Muscle layer of colon (tissue), 2 donors: ENCODE data around the gene DRP2.

Source experiments
- H3K27ac ChIP-seq: one replicate; pipeline ENCODE4 v1.7.0; 2013; ENCODE audit warnings: low read depth, mild to moderate bottlenecking, low read length, moderate library complexity
- H3K27me3 ChIP-seq, 2 donors: one replicate each; pipeline ENCODE4 v1.7.0; 2013; ENCODE audit warnings: low read length in 2 of 2, mild to moderate bottlenecking in 2 of 2; ENCODE audit not compliant: insufficient read depth in 2 of 2, control insufficient read depth in 1 of 2
- H3K36me3 ChIP-seq: one replicate; pipeline ENCODE4 v1.7.0; 2013; ENCODE audit warnings: mild to moderate bottlenecking, low read length; ENCODE audit not compliant: insufficient read depth
- H3K4me1 ChIP-seq: one replicate; pipeline ENCODE4 v1.7.0; 2013; ENCODE audit warnings: mild to moderate bottlenecking, low read length; ENCODE audit not compliant: insufficient read depth
- H3K4me3 ChIP-seq, 2 donors: one replicate each; pipeline ENCODE4 v1.7.0; 2013; ENCODE audit warnings: low read length in 2 of 2, low read depth in 1 of 2, mild to moderate bottlenecking in 1 of 2, moderate library complexity in 1 of 2
- H3K9ac ChIP-seq: one replicate; pipeline ENCODE4 v1.7.0; 2013; ENCODE audit warnings: low read length
- H3K9me3 ChIP-seq: one replicate; pipeline ENCODE4 v1.7.0; 2013; ENCODE audit warnings: mild to moderate bottlenecking, low read length
- donor health status: abdominal sarcoma.
- donor health status: Adenocarcinoma of cecum.

Gene DRP2

DNA sequence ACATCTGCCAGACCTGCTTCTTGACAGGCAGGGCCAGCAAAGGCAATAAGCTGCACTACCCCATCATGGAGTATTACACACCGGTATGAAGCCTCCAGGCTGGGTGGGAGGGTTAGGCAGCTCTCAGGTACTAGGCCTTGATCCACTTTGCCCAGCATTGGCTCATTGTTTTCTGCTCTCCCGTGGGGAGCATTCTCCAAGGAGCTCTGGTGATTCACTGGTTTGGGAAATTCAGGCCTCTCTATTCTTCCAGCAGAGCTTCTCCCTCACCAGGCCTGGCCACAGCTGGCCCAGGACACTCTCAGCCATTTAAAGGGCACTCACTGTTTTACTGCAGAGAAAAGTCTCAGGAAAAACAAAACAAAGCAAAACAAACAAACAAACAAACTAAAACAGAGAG is 33.0 kb downstream of the DRP2 start:
- H3K36me3 ChIP-seq = no peaks in the 10 kb centered on the region
- H3K4me3 ChIP-seq = no peak overlapping the region
- no peak overlapping the region for H3K27ac ChIP-seq
- no peaks in the 10 kb centered on the region for H3K27me3 ChIP-seq
- no peaks in the 10 kb centered on the region for H3K9me3 ChIP-seq
- no peaks in the 10 kb centered on the region for H3K4me1 ChIP-seq
- H3K9ac ChIP-seq = no peak overlapping the region

DNA sequence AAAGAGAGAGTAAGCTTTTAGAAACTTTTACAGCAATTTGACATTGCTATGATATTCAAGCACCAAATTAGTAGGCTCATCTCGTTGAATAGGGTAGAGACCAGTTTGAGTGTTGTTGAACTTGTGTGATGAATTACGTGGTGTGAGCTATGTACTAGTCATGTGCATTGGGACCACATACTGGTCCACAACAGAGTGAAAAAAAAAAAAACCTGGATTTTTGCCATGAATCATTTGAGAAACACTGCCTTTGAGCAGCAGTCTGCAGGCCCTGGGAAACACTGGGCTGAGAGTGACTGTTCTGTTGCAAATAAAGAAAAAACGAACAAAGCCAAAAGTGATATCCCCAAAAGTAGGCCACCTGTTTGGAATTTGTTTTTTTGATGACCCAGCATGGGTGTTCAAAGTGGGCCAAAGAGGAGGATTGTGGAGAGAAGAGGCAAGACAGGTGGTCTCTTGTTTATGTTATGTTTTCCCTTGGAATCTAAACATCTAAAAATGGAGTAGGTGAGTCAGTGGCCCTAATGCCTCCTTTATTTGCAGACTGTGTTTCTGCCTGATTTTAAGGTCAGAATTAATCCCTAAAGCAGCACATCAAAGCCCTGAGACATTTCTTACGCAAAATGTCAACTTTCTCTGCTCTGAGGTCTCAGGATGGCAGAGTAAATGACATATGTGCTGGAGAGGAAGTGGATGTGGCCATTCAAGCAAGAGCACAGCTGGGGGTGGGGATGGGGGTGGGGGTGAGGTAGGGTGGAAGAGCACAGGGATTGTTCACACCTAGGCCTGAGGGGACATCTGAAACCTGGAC is 38.1 kb downstream of the DRP2 start:
- no peak overlapping the region for H3K27ac ChIP-seq
- no peak overlapping the region for H3K9ac ChIP-seq
- no peaks in the 10 kb centered on the region for H3K27me3 ChIP-seq
- H3K9me3 ChIP-seq = no peaks in the 10 kb centered on the region
- H3K36me3 ChIP-seq = no peaks in the 10 kb centered on the region
- H3K4me3 ChIP-seq = no peak overlapping the region
- H3K4me1 ChIP-seq = no peaks in the 10 kb centered on the region

DNA sequence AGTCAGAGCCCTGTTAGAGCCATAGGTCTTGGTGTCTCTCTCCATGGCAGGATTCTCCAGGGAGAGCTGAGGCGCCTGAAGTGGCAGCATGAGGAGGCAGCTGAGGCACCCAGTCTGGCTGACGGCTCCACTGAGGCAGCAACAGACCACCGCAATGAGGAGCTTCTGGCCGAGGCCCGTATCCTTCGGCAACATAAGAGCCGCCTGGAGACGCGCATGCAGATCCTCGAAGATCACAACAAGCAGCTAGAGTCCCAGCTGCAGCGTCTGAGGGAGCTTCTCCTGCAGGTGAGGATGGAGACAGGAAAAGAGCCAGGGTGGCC is 38.6 kb downstream of the DRP2 start:
- Histone ChIP-seq H3K9ac (no peak overlapping the region), H3K9me3 (no peaks in the 10 kb centered on the region), H3K27me3 (no peaks in the 10 kb centered on the region), H3K36me3 (no peaks in the 10 kb centered on the region), H3K4me1 (no peaks in the 10 kb centered on the region), H3K27ac (no peak overlapping the region), H3K4me3 (no peak overlapping the region)

DNA sequence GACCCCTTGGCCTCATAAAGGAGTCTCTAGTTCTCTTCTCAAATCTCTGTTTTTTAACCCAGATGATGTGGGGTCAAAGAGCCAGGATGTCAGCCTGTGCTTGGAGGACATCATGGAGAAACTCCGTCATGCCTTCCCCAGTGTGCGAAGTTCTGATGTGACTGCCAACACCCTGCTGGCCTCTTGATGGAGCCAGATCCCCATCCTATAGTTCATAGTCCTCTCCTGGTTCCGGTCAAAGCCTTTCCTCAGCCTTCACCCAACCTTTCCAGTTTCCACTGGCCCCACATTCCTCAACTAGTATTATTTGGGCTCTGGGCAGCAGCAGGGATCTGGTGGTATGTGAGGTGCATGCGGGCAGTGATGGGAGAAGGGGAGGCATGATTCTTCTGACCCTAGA is 40.8 kb downstream of the DRP2 start:
- Histone ChIP-seq H3K4me1 (no peaks in the 10 kb centered on the region), H3K9ac (no peak overlapping the region), H3K36me3 (no peaks in the 10 kb centered on the region), H3K9me3 (no peaks in the 10 kb centered on the region), H3K4me3 (no peak overlapping the region), H3K27ac (no peak overlapping the region), H3K27me3 (no peaks in the 10 kb centered on the region)

DNA sequence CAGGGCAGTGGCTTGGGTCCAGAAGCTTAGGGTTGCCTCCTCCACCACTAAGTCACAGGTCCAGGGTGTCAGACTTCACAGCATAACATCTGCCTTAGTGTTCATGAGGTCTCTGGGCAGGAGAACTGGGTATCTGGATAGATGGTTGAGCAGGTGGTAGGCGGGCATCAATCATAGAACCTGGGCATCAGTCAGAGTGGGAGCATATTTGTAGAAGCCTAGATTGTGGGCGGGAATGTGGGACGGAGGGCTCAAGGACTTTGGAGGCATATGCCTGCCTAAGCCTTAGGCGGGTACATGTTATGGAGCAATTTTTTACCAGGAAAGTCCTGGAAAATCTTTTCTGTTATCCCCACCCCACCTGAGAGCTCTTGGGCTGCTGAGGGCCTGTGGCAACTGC is 43.0 kb downstream of the DRP2 start:
- Histone ChIP-seq H3K27me3 (no peaks in the 10 kb centered on the region), H3K4me3 (no peak overlapping the region), H3K9me3 (no peaks in the 10 kb centered on the region), H3K9ac (no peak overlapping the region), H3K36me3 (no peaks in the 10 kb centered on the region), H3K4me1 (no peaks in the 10 kb centered on the region), H3K27ac (no peak overlapping the region)

DNA sequence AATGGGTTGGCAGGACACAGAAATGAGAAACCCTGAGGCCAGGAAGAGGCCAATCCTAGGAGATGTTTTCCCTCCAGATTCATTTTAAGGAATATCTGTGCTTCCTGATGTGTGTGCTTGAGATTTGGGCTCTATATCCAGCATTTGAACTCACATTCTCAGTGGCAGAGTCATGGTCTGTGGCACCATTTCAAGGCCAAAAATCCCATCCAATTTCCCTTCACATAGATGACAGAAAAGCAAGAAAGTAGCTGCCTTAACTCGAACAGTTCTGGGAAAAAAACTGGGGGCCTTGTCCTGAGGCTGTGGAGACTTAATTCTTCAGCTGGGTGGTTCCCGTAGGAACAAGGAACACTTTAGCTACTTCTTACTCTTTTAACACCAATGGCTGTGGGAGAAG is 44.2 kb downstream of the DRP2 start:
- Histone ChIP-seq H3K27me3 (no peaks in the 10 kb centered on the region), H3K36me3 (no peaks in the 10 kb centered on the region), H3K4me3 (no peak overlapping the region), H3K9me3 (no peaks in the 10 kb centered on the region), H3K27ac (no peak overlapping the region), H3K9ac (no peak overlapping the region), H3K4me1 (no peaks in the 10 kb centered on the region)

DNA sequence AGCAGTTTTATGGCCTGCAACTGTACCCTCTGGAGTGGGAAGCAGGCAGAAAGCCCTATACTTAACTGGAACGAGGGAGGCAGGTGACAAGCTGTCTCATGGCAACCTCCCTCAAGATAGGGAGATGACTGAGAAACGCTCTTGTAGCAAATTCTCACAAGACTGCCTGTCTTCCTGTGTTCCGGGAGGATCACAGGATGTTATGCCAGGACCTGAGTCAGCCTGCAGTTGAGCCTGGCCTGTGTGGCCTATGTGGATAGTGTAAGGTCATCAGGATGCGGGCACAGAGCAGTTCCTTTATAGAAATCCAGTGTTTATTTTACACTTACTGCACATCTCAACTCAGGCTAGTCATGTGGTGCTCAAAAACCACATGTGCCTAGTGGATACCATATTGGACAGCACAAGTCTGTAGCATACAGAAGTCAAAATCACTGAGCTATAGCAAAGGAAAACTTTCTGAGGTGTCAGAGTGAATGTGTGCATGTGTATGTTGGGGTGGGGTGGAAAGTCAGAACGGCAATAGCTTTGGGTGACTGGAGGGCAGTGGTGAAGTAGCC is 46.4 kb downstream of the DRP2 start:
- no peak overlapping the region for H3K27ac ChIP-seq
- H3K9me3 ChIP-seq = no peaks in the 10 kb centered on the region
- no peaks in the 10 kb centered on the region for H3K27me3 ChIP-seq

DNA sequence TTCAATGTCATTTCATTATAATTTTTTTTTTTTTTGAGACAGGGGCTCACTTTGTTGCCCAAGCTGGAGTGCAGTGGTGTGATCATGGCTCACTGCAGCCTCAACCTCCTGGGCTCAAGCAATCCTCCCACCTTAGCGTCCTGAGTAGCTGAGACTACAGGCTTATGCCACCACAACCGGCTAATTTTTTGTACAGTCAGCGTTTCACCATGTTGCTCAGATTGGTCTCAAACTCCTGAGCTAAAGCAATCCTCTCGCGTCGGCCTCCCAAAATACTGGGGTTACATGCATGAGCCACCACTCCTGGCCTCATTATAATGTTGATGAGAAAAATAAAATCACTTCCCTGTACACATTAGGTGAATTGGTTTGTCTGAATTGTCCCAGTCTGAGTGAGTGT is 54.6 kb downstream of the DRP2 start:
- no peaks in the 10 kb centered on the region for H3K9me3 ChIP-seq
- no peaks in the 10 kb centered on the region for H3K36me3 ChIP-seq
- no peak overlapping the region for H3K9ac ChIP-seq
- H3K4me3 ChIP-seq = no peak overlapping the region
- no peaks in the 10 kb centered on the region for H3K27me3 ChIP-seq
- no peak overlapping the region for H3K27ac ChIP-seq
- H3K4me1 ChIP-seq = no peaks in the 10 kb centered on the region

More for the DNA sequence above, 46.4 kb downstream of the DRP2 start:
- Histone ChIP-seq H3K4me3 (no peak overlapping the region), H3K36me3 (no peaks in the 10 kb centered on the region), H3K9ac (no peak overlapping the region), H3K4me1 (no peaks in the 10 kb centered on the region)

DNA sequence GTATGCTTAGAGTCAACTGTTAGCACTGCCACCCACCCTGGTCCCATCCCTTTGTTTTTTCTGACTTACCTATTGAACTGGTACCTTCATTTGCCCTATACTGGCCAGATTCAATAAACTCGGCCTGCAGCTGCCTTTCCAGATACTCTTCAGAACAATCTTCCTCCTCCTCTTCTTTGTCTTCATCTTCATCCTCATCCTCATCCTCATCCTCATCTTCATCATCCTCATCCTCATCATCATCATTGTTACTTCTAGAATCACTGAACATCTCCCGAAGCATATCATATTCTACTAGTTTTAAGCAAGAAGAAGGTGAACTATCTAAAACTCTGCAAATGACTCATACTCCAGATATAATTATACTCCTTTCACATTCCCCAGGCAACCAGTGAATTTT is 56.7 kb downstream of the DRP2 start:
- Histone ChIP-seq H3K4me3 (no peak overlapping the region), H3K4me1 (no peaks in the 10 kb centered on the region), H3K9me3 (no peaks in the 10 kb centered on the region), H3K27ac (no peak overlapping the region), H3K9ac (no peak overlapping the region), H3K27me3 (no peaks in the 10 kb centered on the region), H3K36me3 (no peaks in the 10 kb centered on the region)

DNA sequence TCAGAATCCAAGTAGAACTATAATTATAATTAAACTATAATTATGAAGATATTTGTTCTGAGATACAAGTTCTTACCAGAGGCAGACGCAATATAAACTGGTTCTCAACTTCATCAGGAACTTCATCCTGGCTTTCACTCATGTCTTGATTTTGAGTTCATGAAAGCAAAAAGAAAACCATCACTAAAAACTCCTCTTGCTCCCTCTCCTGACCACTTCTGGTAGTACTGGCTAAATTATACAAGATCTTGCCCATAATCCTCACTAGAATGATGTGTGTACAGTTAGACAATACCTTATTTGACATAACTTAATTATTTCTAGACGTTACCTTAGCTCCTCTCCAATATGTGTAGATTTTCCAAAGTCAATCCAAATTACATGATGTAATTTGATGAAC is 67.8 kb downstream of the DRP2 start:
- H3K36me3 ChIP-seq = no peaks in the 10 kb centered on the region
- H3K27ac ChIP-seq = no peak overlapping the region
- no peak overlapping the region for H3K9ac ChIP-seq
- H3K4me1 ChIP-seq = no peaks in the 10 kb centered on the region
- no peak overlapping the region for H3K4me3 ChIP-seq
- H3K27me3 ChIP-seq = peaks cover 4 to 7% of the 10 kb centered on the region in 2 donors
- H3K9me3 ChIP-seq = no peaks in the 10 kb centered on the region

DNA sequence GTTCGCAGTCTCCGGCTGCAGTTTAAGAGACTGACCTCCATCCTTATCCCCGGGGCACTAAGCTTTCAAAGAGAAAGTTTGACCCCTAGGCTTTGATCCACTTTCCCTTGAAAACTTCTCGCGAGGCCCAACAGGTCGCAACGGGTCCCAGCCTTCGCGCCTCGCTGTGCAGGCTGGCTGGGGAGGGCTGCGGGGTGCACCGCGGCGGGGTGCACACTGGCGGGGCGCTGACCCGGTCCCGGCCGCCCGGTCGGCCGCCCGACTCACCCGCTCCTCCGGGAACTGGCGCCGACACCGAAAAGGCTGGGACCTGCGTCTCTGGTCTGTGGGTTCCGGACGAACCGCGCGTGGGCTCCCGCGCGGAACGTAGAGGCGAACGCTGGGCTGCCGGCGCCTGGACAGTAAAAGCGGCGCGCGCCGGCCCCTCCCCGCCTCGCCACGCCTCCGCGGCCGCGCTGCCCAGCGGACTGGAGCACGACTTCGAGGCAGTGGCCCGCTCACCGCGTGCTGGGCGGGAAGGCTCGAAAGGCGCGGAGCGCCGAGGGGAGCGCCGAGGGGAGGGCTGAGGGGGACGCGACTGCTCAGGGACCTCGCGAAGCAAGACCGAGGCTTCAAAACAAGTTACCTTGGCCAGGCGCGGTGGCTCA is 71.5 kb downstream of the DRP2 start, which contains the start of gene TAF7L:
TSS of gene TAF7L (minus strand) at position 378 of the 647 bp plus-strand sequence. CDS start 3,791 bp downstream, outside the sequence.
- H3K27ac ChIP-seq = no peak within 1 kb of the TSS
- H3K27me3 ChIP-seq = peaks cover 4 to 7% of the 10 kb centered on the region in 2 donors
- H3K4me3 ChIP-seq = no peak within 1 kb of the TSS
- H3K36me3 ChIP-seq = no peaks in the 10 kb centered on the region
- H3K9ac ChIP-seq = no peak within 1 kb of the TSS
- H3K4me1 ChIP-seq = no peaks in the 10 kb centered on the region
- no peaks in the 10 kb centered on the region for H3K9me3 ChIP-seq
